ENCODE measurements around the gene SULT4A1. TPM values are rescaled to one million over a fixed set of nuclear protein-coding genes. Genes with fewer than 3 reads are reported as not detected.

The SULT4A1 gene
- total and polyA plus RNA-seq, 4 donors = 0.08 to 0.37 TPM; not detected in 2

DNA sequence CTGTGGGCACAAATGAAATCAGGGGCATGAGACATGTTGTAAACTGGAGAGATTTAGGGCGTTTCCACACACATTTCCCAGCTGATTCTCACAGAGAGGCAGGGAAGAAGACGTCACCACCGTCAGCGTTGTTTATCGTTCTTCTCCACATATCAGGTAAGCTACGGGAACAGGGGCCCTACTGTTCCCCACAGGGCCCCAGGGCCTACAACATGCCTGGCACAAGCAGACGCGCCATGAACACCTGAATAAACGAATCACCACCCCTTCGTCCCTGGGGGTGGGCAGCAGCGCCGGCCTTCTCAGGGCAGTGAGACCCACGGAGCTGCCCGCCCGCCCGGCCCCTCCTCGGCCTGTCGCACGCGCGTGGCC is 50.5 kb downstream of the SULT4A1 start (continued):
- TF ChIP-seq, protein P1, sequence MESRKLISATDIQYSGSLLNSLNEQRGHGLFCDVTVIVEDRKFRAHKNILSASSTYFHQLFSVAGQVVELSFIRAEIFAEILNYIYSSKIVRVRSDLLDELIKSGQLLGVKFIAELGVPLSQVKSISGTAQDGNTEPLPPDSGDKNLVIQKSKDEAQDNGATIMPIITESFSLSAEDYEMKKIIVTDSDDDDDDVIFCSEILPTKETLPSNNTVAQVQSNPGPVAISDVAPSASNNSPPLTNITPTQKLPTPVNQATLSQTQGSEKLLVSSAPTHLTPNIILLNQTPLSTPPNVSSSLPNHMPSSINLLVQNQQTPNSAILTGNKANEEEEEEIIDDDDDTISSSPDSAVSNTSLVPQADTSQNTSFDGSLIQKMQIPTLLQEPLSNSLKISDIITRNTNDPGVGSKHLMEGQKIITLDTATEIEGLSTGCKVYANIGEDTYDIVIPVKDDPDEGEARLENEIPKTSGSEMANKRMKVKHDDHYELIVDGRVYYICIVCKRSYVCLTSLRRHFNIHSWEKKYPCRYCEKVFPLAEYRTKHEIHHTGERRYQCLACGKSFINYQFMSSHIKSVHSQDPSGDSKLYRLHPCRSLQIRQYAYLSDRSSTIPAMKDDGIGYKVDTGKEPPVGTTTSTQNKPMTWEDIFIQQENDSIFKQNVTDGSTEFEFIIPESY (IDR thresholded peaks at IDR 0.05) = no peak
- TF ChIP-seq, protein P2, sequence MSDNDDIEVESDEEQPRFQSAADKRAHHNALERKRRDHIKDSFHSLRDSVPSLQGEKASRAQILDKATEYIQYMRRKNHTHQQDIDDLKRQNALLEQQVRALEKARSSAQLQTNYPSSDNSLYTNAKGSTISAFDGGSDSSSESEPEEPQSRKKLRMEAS (IDR thresholded peaks at IDR 0.05) = no peak
- TF ChIP-seq EGR1 (IDR thresholded peaks at IDR 0.05; ENCODE audit: low read depth in 2 of 2) = no peak

DNA sequence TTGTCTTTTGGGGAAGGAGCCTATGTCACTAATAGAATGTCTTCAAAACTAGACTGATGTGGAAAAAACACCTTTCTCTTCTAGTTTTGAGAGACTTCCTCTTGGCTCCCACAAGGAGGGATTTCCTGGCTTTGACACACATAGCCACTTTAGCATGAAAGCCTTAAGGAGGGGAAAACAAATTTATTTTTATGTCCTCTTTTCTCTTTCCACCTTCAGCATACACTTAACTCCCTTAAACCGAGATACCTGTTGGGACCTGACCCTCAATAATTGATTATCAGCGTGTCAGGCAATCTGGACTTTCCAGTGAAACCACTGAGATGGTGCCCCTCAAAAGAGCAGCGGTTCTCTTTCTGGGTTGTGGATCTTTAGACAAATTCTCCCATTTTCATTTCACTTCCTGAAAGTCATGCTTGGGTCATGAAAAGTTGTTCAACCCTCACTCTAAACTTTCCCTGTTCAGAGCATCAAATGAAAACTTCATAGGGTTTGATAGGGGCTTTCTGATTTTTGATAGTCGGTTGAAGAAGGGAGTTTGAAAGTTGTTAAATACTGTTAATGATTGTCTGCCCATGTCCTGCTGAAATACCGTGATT is 59.3 kb downstream of the SULT4A1 start:
- H3K27me3 ChIP-seq (ENCODE audit: control insufficient read depth in 4 of 4, insufficient read depth in 4 of 4, low read length in 3 of 4) = no peaks in the 10 kb centered on the region
- no peaks in the 10 kb centered on the region for H3K4me1 ChIP-seq (ENCODE audit: control insufficient read depth in 4 of 4, insufficient read depth in 4 of 4, low read length in 3 of 4)
- H3K9me3 ChIP-seq (ENCODE audit: control insufficient read depth in 4 of 4, low read length in 3 of 4) = no peaks in the 10 kb centered on the region
- H3K4me3 ChIP-seq (ENCODE audit: low read depth in 1 of 3, low read length in 3 of 3) = no peak overlapping the region
- DNase-seq (ENCODE audit: low spot score) = no peak
- H3K36me3 ChIP-seq (ENCODE audit: control insufficient read depth in 4 of 4, insufficient read depth in 3 of 4, low read depth in 1 of 4, low read length in 3 of 4) = no peaks in the 10 kb centered on the region
- TF ChIP-seq HNF4G (IDR thresholded peaks at IDR 0.05) (no peak), RXRA (IDR thresholded peaks at IDR 0.05) (no peak), FOXA1 (IDR thresholded peaks at IDR 0.05) (no peak), TAF1 (conservative IDR thresholded peaks at IDR 0.05) (no peak), FOXA2 (IDR thresholded peaks at IDR 0.05) (no peak), NR2F2 (IDR thresholded peaks at IDR 0.05) (no peak), HNF4A (conservative IDR thresholded peaks at IDR 0.05) (no peak), GABPA (IDR thresholded peaks at IDR 0.05 in 1 of 2, conservative IDR thresholded peaks at IDR 0.05 in 1 of 2) (no peak), JUND (IDR thresholded peaks at IDR 0.05) (no peak), SP1 (IDR thresholded peaks at IDR 0.05) (no peak), RAD21 (IDR thresholded peaks at IDR 0.05) (no peak)
- TF ChIP-seq, protein P3, sequence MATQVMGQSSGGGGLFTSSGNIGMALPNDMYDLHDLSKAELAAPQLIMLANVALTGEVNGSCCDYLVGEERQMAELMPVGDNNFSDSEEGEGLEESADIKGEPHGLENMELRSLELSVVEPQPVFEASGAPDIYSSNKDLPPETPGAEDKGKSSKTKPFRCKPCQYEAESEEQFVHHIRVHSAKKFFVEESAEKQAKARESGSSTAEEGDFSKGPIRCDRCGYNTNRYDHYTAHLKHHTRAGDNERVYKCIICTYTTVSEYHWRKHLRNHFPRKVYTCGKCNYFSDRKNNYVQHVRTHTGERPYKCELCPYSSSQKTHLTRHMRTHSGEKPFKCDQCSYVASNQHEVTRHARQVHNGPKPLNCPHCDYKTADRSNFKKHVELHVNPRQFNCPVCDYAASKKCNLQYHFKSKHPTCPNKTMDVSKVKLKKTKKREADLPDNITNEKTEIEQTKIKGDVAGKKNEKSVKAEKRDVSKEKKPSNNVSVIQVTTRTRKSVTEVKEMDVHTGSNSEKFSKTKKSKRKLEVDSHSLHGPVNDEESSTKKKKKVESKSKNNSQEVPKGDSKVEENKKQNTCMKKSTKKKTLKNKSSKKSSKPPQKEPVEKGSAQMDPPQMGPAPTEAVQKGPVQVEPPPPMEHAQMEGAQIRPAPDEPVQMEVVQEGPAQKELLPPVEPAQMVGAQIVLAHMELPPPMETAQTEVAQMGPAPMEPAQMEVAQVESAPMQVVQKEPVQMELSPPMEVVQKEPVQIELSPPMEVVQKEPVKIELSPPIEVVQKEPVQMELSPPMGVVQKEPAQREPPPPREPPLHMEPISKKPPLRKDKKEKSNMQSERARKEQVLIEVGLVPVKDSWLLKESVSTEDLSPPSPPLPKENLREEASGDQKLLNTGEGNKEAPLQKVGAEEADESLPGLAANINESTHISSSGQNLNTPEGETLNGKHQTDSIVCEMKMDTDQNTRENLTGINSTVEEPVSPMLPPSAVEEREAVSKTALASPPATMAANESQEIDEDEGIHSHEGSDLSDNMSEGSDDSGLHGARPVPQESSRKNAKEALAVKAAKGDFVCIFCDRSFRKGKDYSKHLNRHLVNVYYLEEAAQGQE (IDR thresholded peaks at IDR 0.05) = no peak
- TF ChIP-seq, protein P2 (IDR thresholded peaks at IDR 0.05) = no peak
- TF ChIP-seq, protein P4, sequence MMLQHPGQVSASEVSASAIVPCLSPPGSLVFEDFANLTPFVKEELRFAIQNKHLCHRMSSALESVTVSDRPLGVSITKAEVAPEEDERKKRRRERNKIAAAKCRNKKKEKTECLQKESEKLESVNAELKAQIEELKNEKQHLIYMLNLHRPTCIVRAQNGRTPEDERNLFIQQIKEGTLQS (IDR thresholded peaks at IDR 0.05) = no peak
- TF ChIP-seq, protein P5, sequence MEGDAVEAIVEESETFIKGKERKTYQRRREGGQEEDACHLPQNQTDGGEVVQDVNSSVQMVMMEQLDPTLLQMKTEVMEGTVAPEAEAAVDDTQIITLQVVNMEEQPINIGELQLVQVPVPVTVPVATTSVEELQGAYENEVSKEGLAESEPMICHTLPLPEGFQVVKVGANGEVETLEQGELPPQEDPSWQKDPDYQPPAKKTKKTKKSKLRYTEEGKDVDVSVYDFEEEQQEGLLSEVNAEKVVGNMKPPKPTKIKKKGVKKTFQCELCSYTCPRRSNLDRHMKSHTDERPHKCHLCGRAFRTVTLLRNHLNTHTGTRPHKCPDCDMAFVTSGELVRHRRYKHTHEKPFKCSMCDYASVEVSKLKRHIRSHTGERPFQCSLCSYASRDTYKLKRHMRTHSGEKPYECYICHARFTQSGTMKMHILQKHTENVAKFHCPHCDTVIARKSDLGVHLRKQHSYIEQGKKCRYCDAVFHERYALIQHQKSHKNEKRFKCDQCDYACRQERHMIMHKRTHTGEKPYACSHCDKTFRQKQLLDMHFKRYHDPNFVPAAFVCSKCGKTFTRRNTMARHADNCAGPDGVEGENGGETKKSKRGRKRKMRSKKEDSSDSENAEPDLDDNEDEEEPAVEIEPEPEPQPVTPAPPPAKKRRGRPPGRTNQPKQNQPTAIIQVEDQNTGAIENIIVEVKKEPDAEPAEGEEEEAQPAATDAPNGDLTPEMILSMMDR (IDR thresholded peaks at IDR 0.05; ENCODE audit: low read depth, low read length, missing input control) = no peak
- TF ChIP-seq, protein P1 (IDR thresholded peaks at IDR 0.05) = no peak
- H3K9ac ChIP-seq (ENCODE audit: low read depth in 1 of 2, low read length in 2 of 2) = no peak overlapping the region
- H3K27ac ChIP-seq (ENCODE audit: low read depth in 1 of 2, low read length in 2 of 2) = no peak overlapping the region
- 81% methylated on average over 5 of the region's 5 CpGs for WGBS

All from liver (tissue), 9 donors.